Keratinocyte (primary cell): ENCODE data around the gene AP3D1.

Source experiments
- CTCF ChIP-seq, 3 experiments: IDR thresholded peaks in 1 of 3; conservative IDR thresholded peaks in 1 of 3; optimal IDR thresholded peaks in 1 of 3; 2 replicates in 2 of 3; 3 replicates in 1 of 3; pipeline versions ENCODE3 to v1.5.1; 2011; ENCODE audit warnings: low read length in 3 of 3, mild to moderate bottlenecking in 3 of 3, moderate library complexity in 2 of 3, control low read depth in 1 of 3, inconsistent platforms in 1 of 3; ENCODE audit not compliant: insufficient read depth in 2 of 3; ENCODE audit errors: extremely low read depth in 1 of 3
- EZH2 ChIP-seq: IDR thresholded peaks from one replicate; pipeline ENCODE4 v1.6.1; 2012; ENCODE audit warnings: inconsistent platforms, mild to moderate bottlenecking, low read length, moderate library complexity

GRCh38 chr19:2056837-2057192, 94.6 kb downstream of the AP3D1 start:
- TF ChIP-seq EZH2 (no peak), CTCF (optimal IDR thresholded peaks at IDR 0.05 in 1 of 3, IDR thresholded peaks at IDR 0.05 in 1 of 3, conservative IDR thresholded peaks at IDR 0.05 in 1 of 3; ENCODE audit: extremely low read depth in 1 of 3, insufficient read depth in 2 of 3, low read length in 3 of 3) (no peak)
